ENCODE results near the gene UGT1A8. TPM values are rescaled to one million over a fixed set of nuclear protein-coding genes. Genes with fewer than 3 reads are reported as not detected.

Gene UGT1A8
- total RNA-seq, 1 donor from 2014 or later, result not detected

- DNase-seq (ENCODE audit: extremely low read depth, low read depth, low spot score), result no peak
Observed at GRCh38 chr2:233758141-233758540, 140.7 kb downstream of the UGT1A8 start.

GRCh38 chr2:233758849-233759248 is 141.4 kb downstream of the UGT1A8 start:
- DNase-seq (ENCODE audit: extremely low read depth, low read depth, low spot score), result no peak

- no peak for DNase-seq (ENCODE audit: extremely low read depth, low read depth, low spot score)
Observed at GRCh38 chr2:233760043-233760442, 142.6 kb downstream of the UGT1A8 start, which contains the start of gene UGT1A1. TSS of gene UGT1A1 (plus strand) at chr2:233760270. CDS start at chr2:233760288, 18 bp downstream.

GRCh38 chr2:233761040-233761769 is 143.8 kb downstream of the UGT1A8 start:
- DNase-seq (ENCODE audit: extremely low read depth, low read depth, low spot score), result no peak

- DNase-seq (ENCODE audit: extremely low read depth, low read depth, low spot score), result no peak
Observed at GRCh38 chr2:233764264-233764663, 146.8 kb downstream of the UGT1A8 start.

- DNase-seq (ENCODE audit: extremely low read depth, low read depth, low spot score), result no peak
Observed at GRCh38 chr2:233764761-233765160, 147.3 kb downstream of the UGT1A8 start.

GRCh38 chr2:233766416-233766815 is 149.0 kb downstream of the UGT1A8 start:
- DNase-seq (ENCODE audit: extremely low read depth, low read depth, low spot score), result no peak

- no peak for DNase-seq (ENCODE audit: extremely low read depth, low read depth, low spot score)
Observed at GRCh38 chr2:233768076-233768475, 150.6 kb downstream of the UGT1A8 start.

GRCh38 chr2:233769260-233769659 is 151.8 kb downstream of the UGT1A8 start:
- no peak for DNase-seq (ENCODE audit: extremely low read depth, low read depth, low spot score)

GRCh38 chr2:233772153-233772552 is 154.7 kb downstream of the UGT1A8 start:
- DNase-seq (ENCODE audit: extremely low read depth, low read depth, low spot score), result no peak

GRCh38 chr2:233772583-233772982 is 155.2 kb downstream of the UGT1A8 start:
- DNase-seq (ENCODE audit: extremely low read depth, low read depth, low spot score), result no peak

GRCh38 chr2:233773854-233774253 is 156.4 kb downstream of the UGT1A8 start:
- DNase-seq (ENCODE audit: extremely low read depth, low read depth, low spot score), result no peak

- no peak for DNase-seq (ENCODE audit: extremely low read depth, low read depth, low spot score)
Observed at GRCh38 chr2:233775414-233775813, 158.0 kb downstream of the UGT1A8 start.

GRCh38 chr2:233778030-233778429 is 160.6 kb downstream of the UGT1A8 start, which contains the start of gene MROH2A:
TSS of gene MROH2A (plus strand) at chr2:233778330. CDS start at chr2:233779359, 1,029 bp downstream.
- DNase-seq (ENCODE audit: extremely low read depth, low read depth, low spot score), result no peak

- no peak for DNase-seq (ENCODE audit: extremely low read depth, low read depth, low spot score)
Observed at GRCh38 chr2:233779722-233780121, 162.3 kb downstream of the UGT1A8 start.

GRCh38 chr2:233780771-233781170 is 163.3 kb downstream of the UGT1A8 start:
- DNase-seq (ENCODE audit: extremely low read depth, low read depth, low spot score), result no peak

- no peak for DNase-seq (ENCODE audit: extremely low read depth, low read depth, low spot score)
Observed at GRCh38 chr2:233789554-233789953, 172.1 kb downstream of the UGT1A8 start.

- no peak for DNase-seq (ENCODE audit: extremely low read depth, low read depth, low spot score)
Observed at GRCh38 chr2:233791151-233791882, 173.9 kb downstream of the UGT1A8 start.

- no peak for DNase-seq (ENCODE audit: extremely low read depth, low read depth, low spot score)
Observed at GRCh38 chr2:233791883-233792329, 174.5 kb downstream of the UGT1A8 start.

GRCh38 chr2:233792720-233793119 is 175.3 kb downstream of the UGT1A8 start:
- DNase-seq (ENCODE audit: extremely low read depth, low read depth, low spot score), result no peak

GRCh38 chr2:233793465-233794127 is 176.2 kb downstream of the UGT1A8 start:
- DNase-seq (ENCODE audit: extremely low read depth, low read depth, low spot score), result no peak
